Fibroblast of the aortic adventitia (primary cell): Measurements from ENCODE around the gene AGAP2. TPM values are rescaled to one million over a fixed set of nuclear protein-coding genes. Genes with fewer than 3 reads are reported as not detected.

ENCODE experiments used
- DNase-seq: peaks from one replicate; pipeline ENCODE4 v3.0.0-alpha.2; 2010; ENCODE audit warnings: low read depth
- H3K4me3 ChIP-seq: 2 replicates; pipeline ENCODE4 v1.5.1; 2011; ENCODE audit warnings: low read depth, mild to moderate bottlenecking, control low read depth, low read length, moderate library complexity
- CTCF ChIP-seq: IDR thresholded peaks from 2 replicates; pipeline ENCODE4 v1.5.1; 2011; ENCODE audit warnings: mild to moderate bottlenecking, low read length, control low read depth, inconsistent platforms; ENCODE audit not compliant: insufficient read depth
- total RNA-seq: library from RNA; depleted of rRNA; stranded (reverse); fragments of >200 nt; gene quantifications from 2 replicates; pipeline ENCODE4 v1.2.3, GENCODE V29; 2012; ENCODE audit warnings: low replicate concordance

AGAP2 gene
- total RNA-seq, 1 donor, result 0.27 TPM

- DNase-seq, result no peak
- TF ChIP-seq CTCF, result no peak
- H3K4me3 ChIP-seq, result no peak overlapping the region
Measured at GRCh38 chr12:57708296-57708695, 30.2 kb downstream of the AGAP2 start.

GRCh38 chr12:57707250-57707649, 31.3 kb downstream of the AGAP2 start:
- no peak overlapping the region for H3K4me3 ChIP-seq
- no peak for DNase-seq
- TF ChIP-seq CTCF, result no peak

- DNase-seq, result no peak
- TF ChIP-seq CTCF, result no peak
- no peak overlapping the region for H3K4me3 ChIP-seq
Measured at GRCh38 chr12:57700317-57700716, 38.2 kb downstream of the AGAP2 start.

GRCh38 chr12:57698414-57698813, 40.1 kb downstream of the AGAP2 start:
- no peak for TF ChIP-seq CTCF
- H3K4me3 ChIP-seq, result no peak overlapping the region
- DNase-seq, result no peak

GRCh38 chr12:57697076-57697475, 41.5 kb downstream of the AGAP2 start:
- DNase-seq, result no peak

GRCh38 chr12:57695770-57696432, 42.6 kb downstream of the AGAP2 start:
- no peak for TF ChIP-seq CTCF
- no peak for DNase-seq
- no peak overlapping the region for H3K4me3 ChIP-seq

More at GRCh38 chr12:57697076-57697475, 41.5 kb downstream of the AGAP2 start:
- no peak overlapping the region for H3K4me3 ChIP-seq
- TF ChIP-seq CTCF, result no peak
